CD14-positive monocyte (primary cell): ENCODE results near the gene ACR. TPM values are rescaled to one million over a fixed set of nuclear protein-coding genes. Genes with fewer than 3 reads are reported as not detected.

Source experiments
- DNase-seq, 3 donors: peaks; one replicate each; pipeline ENCODE4 v3.0.0-alpha.2; 2011 to 2022
- H2AFZ ChIP-seq: 2 replicates; pipeline ENCODE4 v1.6.0; 2012; ENCODE audit warnings: mild to moderate bottlenecking, low read depth, low read length, inconsistent platforms; ENCODE audit not compliant: insufficient read depth, poor library complexity, severe bottlenecking
- H3K27ac ChIP-seq, 2 donors: 1 replicate in 1 of 2; 2 replicates in 1 of 2; pipeline ENCODE4 v1.5.1; 2012 to 2013; ENCODE audit warnings: low read length in 2 of 2, control low read depth in 1 of 2, inconsistent platforms in 1 of 2, low read depth in 1 of 2, mild to moderate bottlenecking in 1 of 2
- H3K27me3 ChIP-seq, 2 donors: one replicate each; pipeline versions ENCODE4 v1.6.0 to v1.6.1; 2011 to 2013; ENCODE audit warnings: low read length in 2 of 2; ENCODE audit not compliant: control insufficient read depth in 2 of 2, insufficient read depth in 2 of 2
- H3K36me3 ChIP-seq, 2 donors: replicated peaks in 1 of 2; 1 replicate in 1 of 2; 2 replicates in 1 of 2; pipeline versions ENCODE4 v1.5.1 to v1.6.1; 2012 to 2013; ENCODE audit warnings: low read length in 2 of 2, control low read depth in 1 of 2, inconsistent platforms in 1 of 2, mild to moderate bottlenecking in 1 of 2; ENCODE audit not compliant: insufficient read depth in 2 of 2, control insufficient read depth in 1 of 2
- H3K4me1 ChIP-seq, 2 donors: 1 replicate in 1 of 2; 2 replicates in 1 of 2; pipeline versions ENCODE4 v1.5.1 to v1.6.1; 2012 to 2013; ENCODE audit warnings: low read length in 2 of 2, control low read depth in 1 of 2, inconsistent platforms in 1 of 2, mild to moderate bottlenecking in 1 of 2, moderate library complexity in 1 of 2; ENCODE audit not compliant: insufficient read depth in 2 of 2, control insufficient read depth in 1 of 2
- H3K4me2 ChIP-seq: replicated peaks from 2 replicates; pipeline ENCODE3; 2012; ENCODE audit warnings: low read length, moderate library complexity, mild to moderate bottlenecking; ENCODE audit not compliant: poor library complexity, severe bottlenecking; ENCODE audit errors: extremely low read depth
- H3K4me3 ChIP-seq, 3 experiments: fragments of 200-600 bp in 1 of 3; sonication (generic) in 1 of 3; replicated peaks in 1 of 3; 1 replicate in 2 of 3; 2 replicates in 1 of 3; pipeline ENCODE4 v1.5.1; 2011 to 2013; ENCODE audit warnings: low read length in 3 of 3, mild to moderate bottlenecking in 3 of 3, control low read depth in 2 of 3, low read depth in 2 of 3, inconsistent platforms in 1 of 3, moderate library complexity in 1 of 3
- H3K79me2 ChIP-seq: 2 replicates; pipeline ENCODE4 v1.6.0; 2012; ENCODE audit warnings: mild to moderate bottlenecking, control low read depth, inconsistent platforms, low read length, moderate library complexity; ENCODE audit not compliant: insufficient read depth
- H3K9ac ChIP-seq: 2 replicates; pipeline ENCODE4 v1.6.0; 2017; ENCODE audit warnings: low read length, mild to moderate bottlenecking; ENCODE audit not compliant: insufficient read depth, poor library complexity, severe bottlenecking
- H3K9me3 ChIP-seq, 2 donors: replicated peaks in 1 of 2; 1 replicate in 1 of 2; 2 replicates in 1 of 2; pipeline versions ENCODE4 v1.5.1 to v1.6.1; 2012 to 2013; ENCODE audit warnings: low read length in 2 of 2, control low read depth in 1 of 2; ENCODE audit not compliant: control insufficient read depth in 1 of 2, insufficient read depth in 1 of 2
- H4K20me1 ChIP-seq: 2 replicates; pipeline ENCODE4 v1.6.0; 2012; ENCODE audit warnings: mild to moderate bottlenecking, low read length, control low read depth, moderate library complexity; ENCODE audit not compliant: insufficient read depth
- H3K27ac Mint-ChIP-seq, 7 donors: one replicate each; pipeline ENCODE4 v1.8.0; 2020; ENCODE audit warnings: mild to moderate bottlenecking in 7 of 7, mixed read lengths in 7 of 7, moderate library complexity in 6 of 7, inconsistent platforms in 2 of 7
- H3K27me3 Mint-ChIP-seq, 3 donors: one replicate each; pipeline ENCODE4 v1.8.0; 2021 to 2022; ENCODE audit warnings: low read depth in 3 of 3, mild to moderate bottlenecking in 3 of 3, mixed read lengths in 3 of 3, moderate library complexity in 3 of 3, inconsistent platforms in 1 of 3
- H3K36me3 Mint-ChIP-seq, 2 donors: one replicate each; pipeline ENCODE4 v1.8.0; 2020; ENCODE audit warnings: mixed read lengths in 2 of 2, inconsistent platforms in 1 of 2, mild to moderate bottlenecking in 1 of 2
- H3K4me1 Mint-ChIP-seq: one replicate; pipeline ENCODE4 v1.8.0; 2020; ENCODE audit warnings: mild to moderate bottlenecking, mixed read lengths
- H3K4me3 Mint-ChIP-seq, 2 donors: one replicate each; pipeline ENCODE4 v1.8.0; 2020; ENCODE audit warnings: mild to moderate bottlenecking in 2 of 2, mixed read lengths in 2 of 2, moderate library complexity in 1 of 2
- H3K9me3 Mint-ChIP-seq, 7 donors: one replicate each; pipeline ENCODE4 v1.8.0; 2020 to 2022; ENCODE audit warnings: mixed read lengths in 7 of 7, mild to moderate bottlenecking in 6 of 7, moderate library complexity in 6 of 7, inconsistent platforms in 2 of 7
- WGBS: methylation state at CpG from one replicate; pipeline ENCODE4 v1.1.5; 2013; ENCODE audit warnings: missing lambda C conversion rate; ENCODE audit not compliant: insufficient coverage; 5-methylcytosine and 5-hydroxymethylcytosine counted together
- intact Hi-C, 2 donors: fragments of 100-400 bp; cut with micrococcal nuclease; formaldehyde crosslinking; loops; one replicate each; pipeline versions ENCODE4 v1.15.0 to v1.15.1; 2023
- polyA plus RNA-seq, 3 donors: library from polyadenylated mRNA; depleted of rRNA in 1 of 3; unstranded in 2 of 3; stranded (reverse) in 1 of 3; fragments of 300-500 nt in 2 of 3; fragments of >200 nt in 1 of 3; fragmentation: Illumina TruSeq in 2 of 3; gene quantifications; 1 replicate in 2 of 3; 2 replicates in 1 of 3; pipeline ENCODE4 v1.2.3, GENCODE V29; 2012 to 2021
- TF ChIP-seq, protein P1 (sequence below): fragments of 200-600 bp; IDR thresholded peaks from one replicate; pipeline ENCODE4 v1.8.0; 2022; ENCODE audit warnings: antibody characterized with exemption, mild to moderate bottlenecking

ACR gene
- polyA plus RNA-seq, 3 donors, result not detected

- Histone ChIP-seq H4K20me1 (no peaks in the 10 kb centered on the region), H2AFZ (no peak overlapping the region), H3K9me3 (no peaks in the 10 kb centered on the region), H3K4me2 (no peak overlapping the region), H3K79me2 (no peaks in the 10 kb centered on the region), H3K36me3 (no peaks in the 10 kb centered on the region), H3K27me3 (no peaks in the 10 kb centered on the region), H3K9ac (no peak overlapping the region), H3K4me3 (no peak overlapping the region), H3K4me1 (no peaks in the 10 kb centered on the region), H3K27ac (no peak overlapping the region)
- peaks cover 0 to 3% (median 0%) of the 10 kb centered on the region in 7 donors for H3K9me3 Mint-ChIP-seq
- 98% methylated on average over 38 of the region's 38 CpGs for WGBS
- no peak overlapping the region for H3K27ac Mint-ChIP-seq
- H3K4me3 Mint-ChIP-seq, result no peak overlapping the region
- TF ChIP-seq, protein P1, sequence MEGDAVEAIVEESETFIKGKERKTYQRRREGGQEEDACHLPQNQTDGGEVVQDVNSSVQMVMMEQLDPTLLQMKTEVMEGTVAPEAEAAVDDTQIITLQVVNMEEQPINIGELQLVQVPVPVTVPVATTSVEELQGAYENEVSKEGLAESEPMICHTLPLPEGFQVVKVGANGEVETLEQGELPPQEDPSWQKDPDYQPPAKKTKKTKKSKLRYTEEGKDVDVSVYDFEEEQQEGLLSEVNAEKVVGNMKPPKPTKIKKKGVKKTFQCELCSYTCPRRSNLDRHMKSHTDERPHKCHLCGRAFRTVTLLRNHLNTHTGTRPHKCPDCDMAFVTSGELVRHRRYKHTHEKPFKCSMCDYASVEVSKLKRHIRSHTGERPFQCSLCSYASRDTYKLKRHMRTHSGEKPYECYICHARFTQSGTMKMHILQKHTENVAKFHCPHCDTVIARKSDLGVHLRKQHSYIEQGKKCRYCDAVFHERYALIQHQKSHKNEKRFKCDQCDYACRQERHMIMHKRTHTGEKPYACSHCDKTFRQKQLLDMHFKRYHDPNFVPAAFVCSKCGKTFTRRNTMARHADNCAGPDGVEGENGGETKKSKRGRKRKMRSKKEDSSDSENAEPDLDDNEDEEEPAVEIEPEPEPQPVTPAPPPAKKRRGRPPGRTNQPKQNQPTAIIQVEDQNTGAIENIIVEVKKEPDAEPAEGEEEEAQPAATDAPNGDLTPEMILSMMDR, result no peak
- peaks cover 0 to 3% (median 0%) of the 10 kb centered on the region in 3 donors for H3K27me3 Mint-ChIP-seq
- no peak for DNase-seq
- intact Hi-C loops, result no loop called here
- no peaks in the 10 kb centered on the region for H3K4me1 Mint-ChIP-seq
- no peaks in the 10 kb centered on the region for H3K36me3 Mint-ChIP-seq
These were observed 27.1 kb upstream of the ACR start for GRCh38 chr22:50710886-50711285.

DNA sequence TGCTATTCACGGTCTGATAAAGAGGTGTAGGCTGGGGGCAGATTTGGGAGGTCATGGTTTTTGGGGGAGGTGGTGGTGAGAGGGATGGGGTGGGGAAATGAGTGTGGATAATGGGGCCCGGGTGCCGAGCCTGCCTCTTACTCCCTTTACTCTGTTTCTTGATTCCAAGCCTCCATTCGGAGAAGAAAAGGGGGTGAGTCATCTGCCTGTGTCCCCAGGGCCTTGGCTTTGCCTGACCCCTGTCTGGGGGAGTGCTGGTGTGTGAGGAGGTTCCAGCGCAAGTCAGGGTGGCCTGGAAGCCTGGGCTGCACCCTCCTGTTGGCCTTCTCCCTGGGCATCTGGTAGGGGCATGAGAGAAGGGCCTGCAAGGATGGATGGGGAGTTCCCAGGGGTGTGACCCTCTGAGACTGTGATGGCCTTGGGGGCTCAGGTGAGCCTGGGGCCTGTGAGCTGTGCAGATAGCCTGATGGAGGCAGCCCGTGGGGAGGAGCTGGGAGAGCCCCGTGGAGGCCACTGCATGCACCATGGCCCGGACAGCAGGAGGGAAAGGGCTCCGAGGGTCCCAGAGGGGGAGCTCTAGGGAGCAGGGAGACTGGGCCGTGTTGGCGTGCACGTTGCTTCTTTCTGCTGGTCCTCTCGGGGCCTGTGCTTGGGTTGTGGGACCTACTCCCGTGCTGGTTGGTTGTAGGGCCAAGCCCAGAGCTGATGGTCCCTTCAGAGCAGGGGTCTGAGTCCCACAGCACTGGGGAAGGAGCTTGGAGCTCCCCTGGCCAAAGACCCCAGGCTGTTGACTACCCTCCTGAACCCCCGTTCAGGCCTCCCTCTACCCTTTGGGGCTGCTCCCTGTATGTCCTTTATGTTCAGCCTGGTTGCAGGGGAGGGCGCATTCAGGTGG lies 26.3 kb upstream of the ACR start:
- no peak overlapping the region for H3K4me2 ChIP-seq
- H3K9ac ChIP-seq, result peak overlapping the region; percentile 8
- no peak overlapping the region for H3K27ac ChIP-seq
- WGBS, result 94% methylated on average over 8 of the region's 16 CpGs
- H3K4me1 ChIP-seq, result no peaks in the 10 kb centered on the region
- DNase-seq, result no peak
- no peaks in the 10 kb centered on the region for H3K36me3 ChIP-seq
- TF ChIP-seq, protein P1, result no peak
- Mint-ChIP-seq H3K27ac (no peak overlapping the region), H3K36me3 (no peaks in the 10 kb centered on the region), H3K4me3 (no peak overlapping the region), H3K4me1 (no peaks in the 10 kb centered on the region), H3K27me3 (peaks cover 0 to 3% (median 0%) of the 10 kb centered on the region in 3 donors), H3K9me3 (peaks cover 0 to 3% (median 0%) of the 10 kb centered on the region in 7 donors)
- no peak overlapping the region for H3K4me3 ChIP-seq
- H4K20me1 ChIP-seq, result no peaks in the 10 kb centered on the region
- H3K9me3 ChIP-seq, result no peaks in the 10 kb centered on the region
- H3K79me2 ChIP-seq, result no peaks in the 10 kb centered on the region
- intact Hi-C loops, result no loop called here
- H2AFZ ChIP-seq, result no peak overlapping the region
- no peaks in the 10 kb centered on the region for H3K27me3 ChIP-seq
